HG03108 (cell line): ENCODE results near the gene DEFB113.
"Not testable (repeated sequence)": the region's sequence is repeated elsewhere in the genome, so short reads cannot be mapped to it uniquely, and the experiment has no call there.

ENCODE experiments used
- ATAC-seq: cut with Tn5 transposase; IDR thresholded peaks from one replicate; pipeline ENCODE4 v1.9.1; 2021; ENCODE audit warnings: moderate library complexity; ENCODE audit not compliant: unreplicated experiment

Gene DEFB113, protein sequence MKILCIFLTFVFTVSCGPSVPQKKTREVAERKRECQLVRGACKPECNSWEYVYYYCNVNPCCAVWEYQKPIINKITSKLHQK

DNA sequence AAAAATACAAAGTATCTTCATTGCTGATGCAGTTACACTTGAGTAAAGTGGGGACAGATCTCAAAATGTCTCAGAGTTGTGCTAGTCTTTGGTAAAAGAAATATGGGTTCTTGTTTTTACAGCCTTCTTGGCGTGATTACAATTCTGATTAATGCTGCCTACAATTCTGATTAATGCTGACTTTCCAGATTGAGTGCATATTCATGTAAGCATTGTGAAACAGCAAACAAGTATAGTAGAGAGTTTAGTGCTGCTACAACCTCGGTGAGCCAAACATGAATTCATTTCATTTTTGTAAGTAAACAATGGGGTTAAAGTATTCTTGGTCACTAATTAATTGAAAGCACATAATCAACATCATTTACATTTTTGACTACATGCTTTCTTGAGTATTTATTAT is at the start of gene DEFB113:
Gene DEFB113 (minus strand): TSS at position 21 of the 400 bp plus-strand sequence. CDS start 0 bp downstream, at position 21.
- no peak for ATAC-seq

DNA sequence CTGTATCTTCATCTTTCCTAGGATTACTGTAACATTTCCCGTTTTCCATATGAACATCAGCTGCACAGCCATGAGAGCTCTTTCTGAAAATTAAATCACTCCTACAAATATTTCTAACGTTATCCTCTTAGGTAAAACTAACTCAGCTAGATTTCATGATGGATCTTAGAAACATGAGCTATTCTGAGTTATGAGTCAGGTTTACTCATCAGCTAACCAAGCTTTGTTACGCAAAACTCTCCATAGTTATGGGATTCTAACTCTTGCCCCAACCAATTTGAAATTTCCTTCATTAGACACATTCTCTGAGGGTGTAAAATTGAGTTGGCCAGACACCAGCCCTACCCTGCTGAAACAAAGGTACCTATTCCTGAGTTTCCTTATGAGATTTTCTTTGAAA is 38.4 kb upstream of the DEFB113 start:
- no peak for ATAC-seq

DNA sequence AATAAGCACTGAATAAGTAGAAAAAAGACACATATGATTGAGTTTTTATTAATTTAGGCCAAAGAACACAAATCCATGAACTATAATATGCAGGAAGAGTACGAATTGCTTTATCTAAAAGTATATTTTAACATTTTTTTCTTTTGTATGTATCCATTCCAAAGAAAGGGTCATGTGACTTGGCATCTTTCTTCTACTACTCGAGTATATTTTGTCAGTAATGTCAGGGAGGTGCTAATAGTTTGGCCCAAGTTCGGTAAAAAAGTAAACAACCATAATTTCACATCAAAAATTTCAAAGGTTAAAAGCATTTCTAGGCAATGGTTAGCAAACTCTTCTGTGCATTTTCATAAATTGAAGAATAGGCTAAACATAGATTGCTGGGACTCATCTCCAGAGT is 33.7 kb upstream of the DEFB113 start:
- no peak for ATAC-seq

DNA sequence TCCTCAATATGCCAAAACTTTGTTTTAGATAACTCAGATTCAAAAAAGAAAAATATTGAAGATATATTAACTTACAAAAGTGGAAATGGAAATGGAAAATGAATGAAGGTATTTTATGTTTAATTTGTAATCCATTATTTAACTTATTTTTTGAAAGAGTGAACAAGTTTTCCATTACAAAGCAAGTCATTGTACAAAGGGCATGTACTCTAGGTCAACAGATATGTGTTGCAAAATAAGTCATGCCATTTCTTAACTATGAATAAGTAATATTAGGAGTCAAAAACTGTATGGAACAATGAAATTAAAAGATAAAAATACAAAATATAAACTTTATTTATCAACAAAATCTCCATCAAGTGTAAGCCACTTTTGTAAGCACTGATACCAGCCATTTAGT is 25.9 kb upstream of the DEFB113 start:
- ATAC-seq, result no peak

DNA sequence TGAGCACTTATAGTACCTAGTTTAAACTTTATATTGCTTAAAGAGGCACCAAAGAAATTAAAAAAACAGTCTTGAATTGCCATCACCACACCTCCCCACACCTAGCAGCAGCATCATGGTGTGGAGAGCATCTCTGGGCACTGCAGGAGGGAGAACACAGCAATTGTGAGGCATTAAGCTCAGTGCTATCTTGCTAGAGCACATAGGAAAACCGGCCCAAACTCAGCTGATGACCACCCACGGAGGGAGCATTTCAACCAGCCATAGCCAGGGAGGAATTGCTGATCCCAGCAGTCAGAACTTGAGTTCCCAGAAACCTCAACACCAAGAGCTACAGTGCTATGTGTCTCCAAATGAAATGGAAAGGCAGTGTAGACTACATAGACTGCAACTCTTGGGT is 19.5 kb upstream of the DEFB113 start:
- no peak for ATAC-seq

DNA sequence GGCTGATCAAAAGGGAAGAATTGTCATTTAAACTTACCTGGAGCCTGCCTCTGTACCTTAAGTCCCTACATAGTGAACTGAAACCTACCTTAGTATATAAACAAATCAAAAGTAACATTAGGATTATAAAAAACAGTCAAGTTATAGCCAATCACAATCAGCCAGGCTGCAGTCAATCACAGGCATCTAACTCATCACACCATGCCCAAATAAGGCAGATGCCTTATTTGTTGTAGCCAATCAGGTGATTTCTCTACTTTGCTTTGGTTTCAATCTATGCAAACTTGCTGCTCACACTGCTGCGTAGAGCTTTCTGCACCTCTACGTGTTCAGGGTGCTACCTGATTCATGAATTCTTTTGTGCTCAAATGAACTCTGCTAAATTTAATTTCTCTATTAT is 18.3 kb upstream of the DEFB113 start:
- ATAC-seq, result no peak

DNA sequence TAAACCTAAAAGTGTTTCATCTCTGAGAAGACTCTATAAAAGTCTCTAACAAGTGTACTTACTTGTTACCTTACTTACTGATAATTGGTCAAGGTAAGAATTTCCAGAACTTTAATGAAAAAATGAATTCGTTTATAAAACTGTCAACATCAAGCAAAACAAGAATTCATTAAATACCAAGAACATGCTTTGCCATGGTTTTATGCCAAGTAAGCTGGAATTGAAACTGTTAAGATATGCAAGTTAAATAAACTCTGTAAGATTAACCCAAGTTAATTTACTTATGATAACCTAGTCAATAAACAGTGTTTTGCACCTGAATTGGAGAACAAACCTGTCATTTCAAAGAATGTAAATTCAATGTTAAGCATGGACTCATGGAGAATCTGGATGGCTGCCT is 17.1 kb upstream of the DEFB113 start:
- ATAC-seq, result no peak

DNA sequence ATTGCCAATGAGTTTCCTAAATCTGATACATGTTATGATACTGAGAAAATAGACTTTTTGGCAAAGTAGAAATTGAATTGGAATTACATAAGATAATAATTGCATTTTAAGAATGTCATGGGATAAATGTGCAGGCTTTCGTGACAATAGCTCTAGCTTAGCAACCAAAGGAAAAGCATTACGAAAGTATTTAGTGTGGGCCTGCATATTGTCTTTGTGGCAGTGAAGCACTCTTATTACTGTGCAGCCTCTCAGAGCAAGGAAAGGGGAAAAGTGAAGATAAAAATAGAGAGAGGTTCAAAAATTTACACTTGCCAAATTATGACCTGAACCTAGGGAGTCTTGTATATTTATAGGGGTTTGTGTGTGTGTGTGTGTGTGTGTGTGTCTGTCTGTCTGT is 12.6 kb upstream of the DEFB113 start:
- ATAC-seq, result no peak

DNA sequence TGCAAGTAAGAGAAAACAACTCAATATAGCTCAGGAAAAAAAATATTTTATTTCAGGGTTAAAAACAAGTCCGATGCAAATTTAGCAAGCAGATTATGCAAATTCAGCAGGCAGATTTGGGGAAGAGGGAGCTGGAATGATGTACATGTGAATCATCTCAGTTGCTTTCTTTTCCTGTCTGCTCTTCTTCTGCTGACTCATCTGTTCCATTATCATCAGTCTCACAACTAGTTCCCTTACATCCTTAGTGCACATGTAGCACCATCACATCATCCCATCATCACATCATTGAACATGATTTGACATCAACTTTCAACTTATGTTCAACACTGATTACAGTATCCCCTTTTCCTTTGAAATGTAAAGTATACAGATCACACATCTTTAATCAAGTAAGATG is 11.5 kb upstream of the DEFB113 start:
- ATAC-seq, result no peak

DNA sequence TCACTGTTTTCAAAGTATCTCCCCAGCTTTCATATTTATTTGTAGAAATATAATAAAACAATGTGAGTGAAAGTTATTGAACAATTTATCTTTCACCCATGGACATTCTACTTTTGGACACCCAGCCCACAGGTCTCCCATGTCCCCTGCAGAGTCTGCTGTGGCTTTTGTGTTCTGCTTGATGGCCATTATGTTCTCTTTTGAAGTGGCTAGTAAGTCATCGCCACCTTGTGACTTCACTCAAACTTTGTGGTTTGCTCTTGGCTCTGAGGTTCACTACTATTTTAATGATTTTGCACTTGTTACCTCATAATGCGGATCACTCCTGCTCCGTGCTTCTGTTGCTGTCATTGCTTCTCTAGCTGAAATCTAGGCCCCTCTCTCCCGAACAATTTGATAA is 10.2 kb upstream of the DEFB113 start:
- no peak for ATAC-seq

DNA sequence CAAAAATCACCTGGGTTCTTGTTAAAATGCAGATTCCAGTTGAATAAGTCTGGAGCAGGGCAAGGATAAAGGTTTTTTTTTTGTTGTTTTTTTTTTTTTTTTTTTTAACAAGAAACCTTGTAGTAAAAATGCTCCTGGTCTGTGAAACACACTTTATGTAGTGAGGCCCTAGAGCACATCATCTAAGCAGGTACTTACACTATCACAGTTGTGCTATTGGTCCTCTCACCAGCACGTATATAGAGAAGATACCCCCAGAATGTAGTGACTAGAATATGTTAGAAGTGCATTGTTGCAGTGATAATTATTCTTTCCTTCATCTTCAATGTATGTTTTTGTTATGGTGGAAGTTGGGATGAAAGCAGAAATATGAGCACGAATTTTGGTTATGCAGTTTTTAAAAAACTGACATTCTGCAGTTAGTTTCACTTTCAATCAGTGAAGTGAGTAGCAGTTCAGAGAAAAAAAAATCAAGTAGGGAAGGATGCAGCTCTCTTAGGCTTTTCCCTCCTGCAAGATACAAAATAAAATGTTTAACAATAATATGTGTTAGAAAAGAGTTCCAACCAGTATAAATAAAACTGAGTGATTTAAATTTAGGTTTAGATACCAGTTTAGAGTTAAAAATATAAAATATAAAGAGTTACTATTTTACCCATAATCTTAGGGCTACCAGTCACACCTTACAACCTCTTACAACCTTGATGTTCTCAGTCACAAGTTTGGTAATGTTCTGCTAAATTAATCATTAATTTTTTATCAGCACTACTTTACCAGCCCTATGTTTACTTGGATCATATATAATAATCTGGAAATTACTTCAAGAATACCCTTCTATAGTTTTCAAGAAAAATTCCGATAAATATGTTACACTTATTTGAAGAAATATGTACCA is 9.2 kb upstream of the DEFB113 start:
- no peak for ATAC-seq

DNA sequence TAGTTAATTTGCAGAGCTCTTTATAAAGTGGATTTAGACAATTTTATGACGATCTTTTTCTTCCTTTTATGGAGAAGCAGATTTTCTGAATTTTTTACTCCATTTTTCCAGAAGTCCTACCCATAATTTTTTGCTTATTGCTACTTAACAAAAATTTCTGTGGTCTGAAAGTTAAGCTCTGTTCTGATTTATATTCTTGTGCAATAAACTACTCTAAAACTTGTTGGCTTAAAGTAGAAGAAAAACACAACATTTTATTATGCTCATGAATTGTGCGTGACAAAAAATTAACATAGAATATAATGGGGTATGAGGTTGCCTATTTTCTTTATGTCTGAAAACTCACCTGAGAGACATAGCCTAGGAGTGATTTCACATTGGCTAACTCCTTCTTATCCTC is 2.6 kb downstream of the DEFB113 start:
- ATAC-seq, result no peak

DNA sequence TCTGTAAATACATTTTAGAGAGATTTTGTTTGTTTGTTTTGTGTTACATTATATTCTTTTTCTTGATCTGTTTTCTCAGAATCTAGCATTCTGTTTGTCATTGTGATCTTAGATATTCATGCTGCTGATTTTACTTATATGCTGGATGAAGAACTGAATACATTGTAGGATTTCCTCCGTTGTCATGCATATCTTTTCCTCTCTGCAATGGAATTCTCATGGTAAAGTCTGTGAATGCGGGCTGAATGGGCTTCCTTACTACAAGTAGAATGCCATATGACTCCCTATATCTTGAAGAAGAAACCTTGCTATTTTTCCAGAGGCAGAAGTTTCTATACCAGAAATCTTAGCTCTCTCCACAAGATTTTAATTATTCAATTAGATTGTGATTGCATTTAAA is 3.1 kb downstream of the DEFB113 start:
- ATAC-seq, result no peak

DNA sequence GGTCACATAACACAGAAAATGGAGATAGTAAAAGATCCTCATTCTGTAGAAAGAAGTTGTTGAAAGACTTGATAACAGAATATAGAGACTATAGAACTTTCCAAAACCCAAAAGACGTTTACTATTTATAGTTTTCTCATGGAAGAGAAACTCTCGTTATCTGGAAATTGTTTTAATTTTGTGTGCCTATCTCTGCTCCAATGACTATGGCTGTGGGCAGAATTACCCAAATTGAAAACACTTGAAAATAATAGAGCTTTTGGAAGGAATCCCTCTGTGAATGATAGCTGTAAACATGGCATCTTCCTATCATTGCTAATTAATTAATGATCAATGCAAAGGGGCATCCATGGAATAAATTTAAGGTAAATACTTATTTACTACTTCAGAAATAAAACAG is 5.4 kb downstream of the DEFB113 start, which contains the start of gene DEFB114:
Gene DEFB114 (minus strand): TSS at position 101 of the 400 bp plus-strand sequence. CDS start 59 bp downstream, at position 42.
- no peak for ATAC-seq

DNA sequence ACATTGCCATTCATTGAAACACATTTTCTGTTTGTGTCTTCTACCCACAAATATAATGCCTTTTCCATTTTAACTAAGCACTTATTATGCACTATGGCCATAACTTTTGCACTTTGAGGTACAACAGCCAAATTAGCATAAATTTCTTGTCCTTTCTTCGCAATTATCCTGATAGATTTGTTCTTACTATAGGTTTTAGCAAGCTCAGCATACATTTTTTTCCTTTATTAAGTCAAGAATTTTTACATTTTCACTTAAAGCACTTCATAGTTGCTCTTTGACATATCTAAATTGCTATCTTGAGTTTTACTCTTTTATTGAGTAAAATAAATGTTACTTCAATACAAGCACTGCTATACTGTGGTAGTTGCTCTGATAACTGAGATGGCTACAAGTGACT is 11.2 kb downstream of the DEFB113 start:
- no peak for ATAC-seq

DNA sequence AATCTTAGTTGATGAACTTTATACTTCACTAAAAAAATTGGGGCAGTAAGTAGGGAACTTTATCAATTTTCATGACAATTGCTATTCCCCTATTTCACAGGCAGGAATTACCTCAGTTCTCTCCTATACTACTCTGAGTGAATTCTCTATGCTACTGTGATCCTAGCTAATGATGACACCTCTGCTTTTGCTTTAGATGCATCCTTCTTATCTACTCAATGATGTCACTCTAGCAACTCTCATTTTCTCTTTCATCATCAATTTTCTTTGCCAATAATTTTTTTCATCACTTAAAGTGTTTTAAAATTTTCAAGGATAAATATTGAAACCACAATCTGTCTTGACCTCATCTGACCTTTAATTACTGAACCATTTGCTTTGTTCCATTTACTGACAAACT is 13.6 kb downstream of the DEFB113 start:
- ATAC-seq, result no peak

DNA sequence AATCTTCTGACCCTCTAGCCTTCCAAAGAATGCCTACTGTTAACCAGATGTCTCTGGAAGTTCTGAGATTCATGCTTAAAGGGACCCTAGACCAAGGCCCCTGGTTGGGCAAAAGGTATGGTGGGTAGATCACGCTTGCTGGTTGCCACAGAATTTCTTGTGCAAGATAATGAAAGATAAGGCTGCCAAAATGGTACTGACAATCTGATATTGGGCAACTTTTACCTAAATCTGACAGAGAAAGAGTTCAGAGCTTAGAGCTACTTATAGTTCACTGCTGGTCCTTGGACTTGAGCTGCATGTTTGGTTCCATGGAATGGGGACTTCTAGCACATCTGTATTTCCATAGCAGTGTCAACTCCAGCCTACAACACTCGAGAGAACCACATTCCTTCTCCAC is 17.5 kb downstream of the DEFB113 start:
- no peak for ATAC-seq

DNA sequence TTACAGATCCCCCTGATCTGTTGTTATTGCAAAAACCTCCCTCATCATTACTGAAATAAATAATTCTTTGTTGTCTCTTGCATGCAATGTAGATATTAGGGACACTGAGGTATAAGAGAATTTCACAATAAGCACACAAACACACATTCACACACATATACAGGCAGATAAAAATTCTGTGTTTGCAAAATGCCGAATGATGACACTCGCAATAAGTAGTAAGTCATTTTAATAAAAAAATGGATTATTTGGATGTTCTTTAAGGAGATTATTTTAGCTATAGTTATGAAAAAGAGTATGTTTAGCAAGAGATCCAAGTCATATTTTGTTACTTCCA is 19.0 kb downstream of the DEFB113 start:
- ATAC-seq, result no peak

DNA sequence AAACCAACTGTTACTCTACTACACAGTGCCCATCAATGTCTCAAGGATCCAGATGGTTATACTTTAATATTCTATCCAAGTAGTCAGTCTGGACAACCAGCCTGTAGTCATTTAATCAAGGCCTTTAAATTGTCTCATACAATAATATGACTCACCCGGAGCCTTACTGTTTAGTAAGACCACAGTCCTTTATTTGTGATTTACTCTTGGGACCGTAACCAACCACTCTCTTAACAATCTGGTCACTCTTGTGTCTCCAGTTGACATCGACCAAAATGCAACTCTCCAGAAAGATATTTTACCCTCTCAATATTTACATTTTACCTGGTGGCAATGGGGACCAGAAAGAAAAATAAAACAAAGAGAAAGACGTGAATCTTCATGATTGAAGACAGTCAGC is 20.4 kb downstream of the DEFB113 start:
- ATAC-seq, result no peak

DNA sequence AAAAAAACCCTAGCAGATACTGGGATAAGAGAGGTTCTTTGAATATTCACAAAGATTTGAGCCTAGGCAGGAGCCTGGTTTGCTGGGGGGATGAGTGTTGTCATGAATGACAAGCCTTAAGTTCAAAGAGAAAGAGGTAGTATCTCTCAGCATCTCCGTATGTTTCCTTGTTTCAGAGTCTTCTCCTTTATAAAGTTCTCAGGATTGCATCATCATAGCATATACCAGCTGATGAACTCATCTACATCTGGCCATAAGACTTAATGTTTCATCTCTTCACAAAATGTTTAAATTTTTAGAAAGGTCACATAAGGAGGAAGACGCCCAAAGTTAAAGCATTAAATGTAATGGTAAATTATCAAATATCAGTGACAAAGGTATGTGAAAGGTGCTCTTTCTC is 22.6 kb downstream of the DEFB113 start:
- no peak for ATAC-seq

DNA sequence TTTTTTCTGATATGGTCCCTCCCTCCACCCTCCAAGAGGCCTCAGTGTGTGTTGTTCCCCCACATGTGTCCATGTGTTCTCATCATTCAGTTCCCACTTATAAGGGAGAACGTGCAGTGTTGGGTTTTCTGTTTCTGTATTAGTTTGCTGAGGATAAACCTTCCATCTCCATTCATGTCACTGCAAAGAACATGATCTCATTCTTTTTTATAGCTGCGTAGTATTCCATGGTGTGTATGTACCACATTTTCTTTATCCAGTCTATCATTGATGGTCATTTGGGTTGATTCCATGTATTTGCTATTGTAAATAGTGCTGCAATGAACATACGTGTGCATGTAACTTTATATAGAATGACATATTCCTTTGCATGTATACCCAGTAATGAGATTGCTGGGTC is 25.4 kb downstream of the DEFB113 start:
- not testable (repeated sequence) for ATAC-seq

DNA sequence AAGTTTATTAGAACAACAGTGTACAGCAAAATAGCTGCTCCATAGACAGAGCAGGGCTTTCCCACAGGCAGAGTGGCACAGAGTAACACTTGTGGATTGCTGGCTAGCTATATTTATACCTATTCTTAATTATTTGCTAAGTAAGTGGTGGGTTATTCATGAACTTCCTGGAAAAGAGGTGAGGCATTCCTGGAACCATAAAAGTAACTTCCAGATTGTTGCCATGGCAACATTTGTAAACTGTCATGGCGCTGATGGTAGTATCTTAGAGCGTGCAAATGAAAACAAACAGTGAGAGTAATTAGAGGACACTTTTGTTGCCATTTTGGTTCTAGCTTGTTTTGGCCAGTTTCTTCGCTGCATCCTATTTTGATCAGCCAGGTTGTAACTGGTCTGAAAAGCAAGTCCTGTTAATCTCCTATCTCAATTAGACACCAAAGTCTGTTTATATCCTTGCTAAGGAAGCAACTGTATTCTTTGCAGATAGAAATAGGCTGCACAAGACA is 29.4 kb downstream of the DEFB113 start:
- ATAC-seq, result no peak

DNA sequence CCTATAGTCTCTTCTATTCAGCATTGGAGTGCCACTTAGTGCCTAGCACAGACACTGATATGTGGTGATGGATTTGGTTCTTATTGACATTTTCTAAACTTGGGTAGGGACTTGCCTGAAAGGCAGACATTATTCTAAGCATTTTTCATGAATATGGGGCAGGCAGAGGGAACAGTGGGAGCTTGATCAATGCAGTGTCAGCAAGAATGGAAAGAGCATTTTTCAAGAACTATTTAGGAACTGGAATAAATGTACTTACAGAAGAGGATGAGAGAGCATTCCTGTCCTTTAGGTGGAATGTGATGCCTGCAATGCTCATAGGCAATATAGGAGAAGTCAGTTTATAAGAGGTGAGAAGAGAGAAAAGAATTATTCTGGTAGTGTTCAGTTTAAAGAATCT is 31.6 kb downstream of the DEFB113 start:
- ATAC-seq, result no peak
